Neural progenitor cell (in vitro differentiated cells): ENCODE measurements around the gene GALNT17. TPM values are rescaled to one million over a fixed set of nuclear protein-coding genes. Genes with fewer than 3 reads are reported as not detected.

Experiments
- DNase-seq: peaks from one replicate; pipeline ENCODE4 v3.0.0-alpha.2; 2016; ENCODE audit warnings: low spot score
- H2AFZ ChIP-seq: fragments of 200-600 bp; sonication (generic); replicated peaks from 2 replicates; pipeline ENCODE4 v1.6.1; 2016; ENCODE audit warnings: antibody characterized with exemption
- H3F3A ChIP-seq: fragments of 200-600 bp; sonication (generic); 2 replicates; pipeline ENCODE4 v1.6.1; 2016; ENCODE audit warnings: antibody characterized with exemption, low read depth
- H3K27ac ChIP-seq: fragments of 200-600 bp; sonication (generic); 2 replicates; pipeline ENCODE4 v1.5.1; 2016; ENCODE audit warnings: mild to moderate bottlenecking
- H3K27me3 ChIP-seq: fragments of 200-600 bp; sonication (generic); 2 replicates; pipeline ENCODE4 v1.6.1; 2016; ENCODE audit warnings: mild to moderate bottlenecking, moderate library complexity
- H3K36me3 ChIP-seq: fragments of 200-600 bp; sonication (generic); 2 replicates; pipeline ENCODE4 v1.5.1; 2016
- H3K4me1 ChIP-seq: fragments of 200-600 bp; sonication (generic); 2 replicates; pipeline ENCODE4 v1.6.1; 2016; ENCODE audit warnings: mixed run types
- H3K4me2 ChIP-seq: fragments of 200-600 bp; sonication (generic); 2 replicates; pipeline ENCODE4 v1.6.1; 2016
- H3K4me3 ChIP-seq: fragments of 200-600 bp; sonication (generic); 2 replicates; pipeline ENCODE4 v1.5.1; 2016
- H3K79me2 ChIP-seq: fragments of 200-600 bp; sonication (generic); 2 replicates; pipeline ENCODE4 v1.6.1; 2016; ENCODE audit warnings: low read depth
- H3K9ac ChIP-seq: fragments of 200-600 bp; sonication (generic); 2 replicates; pipeline ENCODE4 v1.6.1; 2016
- H3K9me3 ChIP-seq: fragments of 200-600 bp; sonication (generic); 2 replicates; pipeline ENCODE4 v1.5.1; 2016; ENCODE audit warnings: low read depth
- H4K20me1 ChIP-seq: fragments of 200-600 bp; sonication (generic); 2 replicates; pipeline ENCODE4 v1.6.1; 2016; ENCODE audit warnings: low read depth
- H3K27ac Mint-ChIP-seq: 3 replicates; pipeline ENCODE4 v1.8.0; 2021; ENCODE audit warnings: mixed read lengths
- H3K27me3 Mint-ChIP-seq: 2 replicates; pipeline ENCODE4 v1.8.0; 2022; ENCODE audit warnings: low read depth, mild to moderate bottlenecking, inconsistent platforms, moderate library complexity, mixed read lengths; ENCODE audit not compliant: insufficient read depth
- H3K36me3 Mint-ChIP-seq: 3 replicates; pipeline ENCODE4 v1.8.0; 2021; ENCODE audit warnings: mixed read lengths
- H3K4me1 Mint-ChIP-seq: 3 replicates; pipeline ENCODE4 v1.8.0; 2021; ENCODE audit warnings: mixed read lengths
- H3K4me3 Mint-ChIP-seq: 3 replicates; pipeline ENCODE4 v1.8.0; 2021; ENCODE audit warnings: mild to moderate bottlenecking, moderate library complexity, mixed read lengths
- H3K9me3 Mint-ChIP-seq: 3 replicates; pipeline ENCODE4 v1.8.0; 2020; ENCODE audit warnings: mixed read lengths
- EZH2 ChIP-seq: fragments of 200-600 bp; sonication (generic); IDR thresholded peaks from 2 replicates; pipeline ENCODE4 v1.6.1; 2017; ENCODE audit warnings: antibody characterized with exemption, mild to moderate bottlenecking, moderate library complexity
- EZH2phosphoT487 ChIP-seq: fragments of 200-600 bp; sonication (generic); IDR thresholded peaks from 2 replicates; pipeline ENCODE4 v1.6.1; 2017; ENCODE audit warnings: antibody characterized with exemption
- total RNA-seq: library from RNA; depleted of rRNA; stranded (reverse); fragments of >200 nt; gene quantifications from 2 replicates; pipeline ENCODE4 v1.2.3, GENCODE V29; 2015; ENCODE audit warnings: low replicate concordance
- TF ChIP-seq, protein P1 (sequence below): fragments of 200-600 bp; sonication (generic); IDR thresholded peaks from 2 replicates; pipeline ENCODE4 v1.5.1; 2017; ENCODE audit warnings: antibody characterized with exemption, mild to moderate bottlenecking

GALNT17 gene
- total RNA-seq, 1 donor from 2014 or later = 17.1 TPM

DNA sequence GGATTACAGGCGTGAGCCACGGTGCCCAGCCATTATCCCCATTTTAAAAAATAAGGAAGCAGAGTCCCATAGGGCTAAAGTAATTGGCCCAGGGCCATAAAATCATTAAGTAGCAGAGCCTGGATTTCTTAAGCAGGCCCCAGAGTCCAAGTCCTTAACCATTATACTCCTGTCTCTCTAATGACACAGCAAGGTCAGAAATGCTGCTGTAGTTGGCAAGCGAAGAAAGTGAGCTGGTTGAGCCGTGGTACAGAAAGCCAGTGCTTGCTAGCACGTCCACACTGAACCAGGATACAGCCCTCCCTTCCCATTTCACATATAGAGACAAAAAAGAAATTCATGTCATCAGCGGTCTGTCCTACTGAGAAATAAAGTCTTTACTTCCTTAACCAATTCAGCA, 562.7 kb downstream of the GALNT17 start:
- Histone ChIP-seq H3K27ac (no peak overlapping the region), H3K9ac (no peak overlapping the region), H3F3A (peaks cover 21% of the 10 kb centered on the region), H4K20me1 (no peaks in the 10 kb centered on the region), H3K36me3 (no peaks in the 10 kb centered on the region), H3K79me2 (no peaks in the 10 kb centered on the region), H3K4me3 (no peak overlapping the region), H3K4me1 (peaks cover 16% of the 10 kb centered on the region), H3K27me3 (no peaks in the 10 kb centered on the region), H2AFZ (no peak overlapping the region), H3K9me3 (no peaks in the 10 kb centered on the region), H3K4me2 (no peak overlapping the region)
- Mint-ChIP-seq H3K27me3 (peaks cover 4% of the 10 kb centered on the region), H3K4me1 (peaks cover 19% of the 10 kb centered on the region), H3K36me3 (peaks cover 2% of the 10 kb centered on the region), H3K27ac (no peak overlapping the region), H3K4me3 (no peak overlapping the region), H3K9me3 (peaks cover 6% of the 10 kb centered on the region)
- TF ChIP-seq EZH2 (no peak), EZH2phosphoT487 (no peak)
- TF ChIP-seq, protein P1, sequence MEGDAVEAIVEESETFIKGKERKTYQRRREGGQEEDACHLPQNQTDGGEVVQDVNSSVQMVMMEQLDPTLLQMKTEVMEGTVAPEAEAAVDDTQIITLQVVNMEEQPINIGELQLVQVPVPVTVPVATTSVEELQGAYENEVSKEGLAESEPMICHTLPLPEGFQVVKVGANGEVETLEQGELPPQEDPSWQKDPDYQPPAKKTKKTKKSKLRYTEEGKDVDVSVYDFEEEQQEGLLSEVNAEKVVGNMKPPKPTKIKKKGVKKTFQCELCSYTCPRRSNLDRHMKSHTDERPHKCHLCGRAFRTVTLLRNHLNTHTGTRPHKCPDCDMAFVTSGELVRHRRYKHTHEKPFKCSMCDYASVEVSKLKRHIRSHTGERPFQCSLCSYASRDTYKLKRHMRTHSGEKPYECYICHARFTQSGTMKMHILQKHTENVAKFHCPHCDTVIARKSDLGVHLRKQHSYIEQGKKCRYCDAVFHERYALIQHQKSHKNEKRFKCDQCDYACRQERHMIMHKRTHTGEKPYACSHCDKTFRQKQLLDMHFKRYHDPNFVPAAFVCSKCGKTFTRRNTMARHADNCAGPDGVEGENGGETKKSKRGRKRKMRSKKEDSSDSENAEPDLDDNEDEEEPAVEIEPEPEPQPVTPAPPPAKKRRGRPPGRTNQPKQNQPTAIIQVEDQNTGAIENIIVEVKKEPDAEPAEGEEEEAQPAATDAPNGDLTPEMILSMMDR = no peak
- no peak for DNase-seq

DNA sequence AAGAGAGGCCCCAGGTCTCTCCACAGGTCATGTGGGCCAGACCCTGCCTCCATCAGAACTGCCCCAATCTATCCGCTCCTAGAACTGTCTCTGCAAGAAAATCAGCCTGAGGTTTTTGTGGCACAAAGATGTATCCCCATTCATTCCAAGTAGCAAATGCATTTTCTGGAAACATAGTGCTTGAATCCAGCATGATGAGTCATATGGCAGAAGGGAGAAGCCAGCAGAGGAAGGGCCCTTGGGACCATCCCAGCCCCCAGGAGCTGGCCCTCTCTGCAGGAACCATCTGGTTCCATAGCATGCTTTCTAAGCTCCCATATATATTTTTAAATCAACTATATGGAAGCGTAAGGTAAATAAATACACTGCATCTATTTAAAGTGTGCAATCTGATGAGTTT, 563.2 kb downstream of the GALNT17 start:
- Histone ChIP-seq H3K4me3 (no peak overlapping the region), H3K4me1 (peaks cover 16% of the 10 kb centered on the region), H3K9me3 (no peaks in the 10 kb centered on the region), H3K36me3 (no peaks in the 10 kb centered on the region), H3K27me3 (no peaks in the 10 kb centered on the region), H3K79me2 (no peaks in the 10 kb centered on the region), H4K20me1 (no peaks in the 10 kb centered on the region), H3F3A (peaks cover 21% of the 10 kb centered on the region), H3K4me2 (no peak overlapping the region), H3K9ac (no peak overlapping the region), H2AFZ (no peak overlapping the region), H3K27ac (no peak overlapping the region)
- Mint-ChIP-seq H3K9me3 (peaks cover 6% of the 10 kb centered on the region), H3K4me1 (peaks cover 19% of the 10 kb centered on the region), H3K4me3 (no peak overlapping the region), H3K27ac (no peak overlapping the region), H3K27me3 (peaks cover 4% of the 10 kb centered on the region), H3K36me3 (peaks cover 2% of the 10 kb centered on the region)
- no peak for TF ChIP-seq EZH2
- no peak for TF ChIP-seq EZH2phosphoT487
- TF ChIP-seq, protein P1 = no peak
- no peak for DNase-seq

DNA sequence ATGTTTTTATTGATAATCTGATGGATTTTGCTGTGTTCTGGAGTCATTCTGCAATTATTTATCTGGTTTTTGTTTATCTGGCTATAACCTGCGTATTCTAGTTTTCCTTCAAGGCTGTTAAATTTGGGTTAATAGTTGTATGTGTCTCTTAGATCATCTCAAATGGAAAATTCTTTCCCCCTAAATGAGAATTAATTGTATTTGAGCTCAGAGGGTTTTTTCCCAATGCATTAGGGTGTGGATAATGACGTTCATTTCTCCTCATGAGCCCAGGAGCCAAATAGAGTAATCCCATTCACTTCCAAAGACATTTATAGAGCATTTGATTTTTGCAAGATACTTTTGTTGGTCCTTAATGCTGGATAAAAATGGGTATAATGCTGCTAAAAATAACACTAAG, 564.6 kb downstream of the GALNT17 start:
- Mint-ChIP-seq H3K27me3 (peaks cover 7% of the 10 kb centered on the region), H3K4me3 (no peak overlapping the region), H3K4me1 (peaks cover 11% of the 10 kb centered on the region), H3K36me3 (peaks cover 2% of the 10 kb centered on the region), H3K9me3 (peaks cover 10% of the 10 kb centered on the region), H3K27ac (no peak overlapping the region)
- DNase-seq = no peak
- TF ChIP-seq, protein P1 = no peak
- no peak for TF ChIP-seq EZH2phosphoT487
- TF ChIP-seq EZH2 = no peak
- Histone ChIP-seq H3F3A (peaks cover 10% of the 10 kb centered on the region), H3K79me2 (no peaks in the 10 kb centered on the region), H2AFZ (no peak overlapping the region), H3K4me2 (no peak overlapping the region), H3K4me3 (no peak overlapping the region), H3K27me3 (no peaks in the 10 kb centered on the region), H3K36me3 (no peaks in the 10 kb centered on the region), H3K9ac (no peak overlapping the region), H3K27ac (no peak overlapping the region), H3K9me3 (no peaks in the 10 kb centered on the region), H3K4me1 (peaks cover 9% of the 10 kb centered on the region), H4K20me1 (no peaks in the 10 kb centered on the region)
